Suprapubic skin (tissue), 4 donors: ENCODE data around the gene GNAQ. TPM values are rescaled to one million over a fixed set of nuclear protein-coding genes. Genes with fewer than 3 reads are reported as not detected.

Source experiments
- DNase-seq, 2 donors: peaks; one replicate each; pipeline ENCODE4 v3.0.0-alpha.2; 2019; ENCODE audit warnings: low spot score in 2 of 2
- H3K27ac ChIP-seq: fragments of 200-600 bp; sonication (generic); one replicate; pipeline ENCODE4 v1.5.1; 2019
- H3K27me3 ChIP-seq: fragments of 200-600 bp; sonication (generic); one replicate; pipeline ENCODE4 v1.5.1; 2019
- H3K36me3 ChIP-seq: fragments of 200-600 bp; sonication (generic); one replicate; pipeline ENCODE4 v1.5.1; 2019
- H3K4me1 ChIP-seq: fragments of 200-600 bp; sonication (generic); one replicate; pipeline ENCODE4 v1.5.1; 2019
- H3K4me3 ChIP-seq: fragments of 200-600 bp; sonication (generic); one replicate; pipeline ENCODE4 v1.5.1; 2019; ENCODE audit warnings: mild to moderate bottlenecking
- H3K9me3 ChIP-seq: fragments of 200-600 bp; sonication (generic); one replicate; pipeline ENCODE4 v1.5.1; 2019
- CTCF ChIP-seq, 2 donors: fragments of 200-600 bp in 1 of 2; fragments of 450-650 bp in 1 of 2; sonication (generic) in 1 of 2; IDR thresholded peaks; one replicate each; pipeline ENCODE4 v1.5.1; 2016 to 2019; ENCODE audit warnings: antibody characterized with exemption in 2 of 2, mild to moderate bottlenecking in 1 of 2, moderate library complexity in 1 of 2
- EP300 ChIP-seq: sonication (generic); formaldehyde crosslinking; IDR thresholded peaks from one replicate; pipeline ENCODE4 v1.6.1; 2017; ENCODE audit warnings: antibody characterized with exemption
- POLR2A ChIP-seq, 2 donors: fragments of 450-650 bp; IDR thresholded peaks; one replicate each; pipeline ENCODE4 v1.6.1; 2017; ENCODE audit warnings: antibody characterized with exemption in 2 of 2, mild to moderate bottlenecking in 2 of 2, moderate library complexity in 2 of 2
- POLR2AphosphoS5 ChIP-seq, 3 donors: sonication (generic); formaldehyde crosslinking; IDR thresholded peaks; one replicate each; pipeline ENCODE4 v1.6.1; 2017; ENCODE audit warnings: antibody characterized with exemption in 3 of 3
- WGBS: methylation state at CpG from one replicate; pipeline ENCODE4 v1.1.5; 2018; 5-methylcytosine and 5-hydroxymethylcytosine counted together
- total RNA-seq, 4 donors: library from RNA; depleted of rRNA; stranded (reverse); fragments of >200 nt; gene quantifications; one replicate each; pipeline ENCODE4 v1.1.0, GENCODE V29; 2016

GNAQ gene
- total RNA-seq, 4 donors from 2014 or later, result 16.0 to 29.0 (median 17.7) TPM

GRCh38 chr9:77915744-77916143 is 115.9 kb downstream of the GNAQ start:
- TF ChIP-seq EP300, result no peak
- TF ChIP-seq CTCF (IDR thresholded peaks at IDR 0.05), result no peak
- TF ChIP-seq POLR2AphosphoS5 (IDR thresholded peaks at IDR 0.05), result no peak
- no peak for TF ChIP-seq POLR2A (IDR thresholded peaks at IDR 0.05)
- Histone ChIP-seq H3K27me3 (no peaks in the 10 kb centered on the region), H3K27ac (no peak overlapping the region), H3K9me3 (no peaks in the 10 kb centered on the region), H3K36me3 (peaks cover 2% of the 10 kb centered on the region), H3K4me1 (no peaks in the 10 kb centered on the region), H3K4me3 (no peak overlapping the region)
- WGBS, result 90% methylated on average over 2 of the region's 2 CpGs
- no peak for DNase-seq

GRCh38 chr9:77912895-77913693 is 118.5 kb downstream of the GNAQ start:
- Histone ChIP-seq H3K36me3 (no peaks in the 10 kb centered on the region), H3K9me3 (no peaks in the 10 kb centered on the region), H3K27me3 (no peaks in the 10 kb centered on the region), H3K27ac (no peak overlapping the region), H3K4me1 (no peaks in the 10 kb centered on the region), H3K4me3 (no peak overlapping the region)
- TF ChIP-seq POLR2AphosphoS5 (IDR thresholded peaks at IDR 0.05) (no peak), EP300 (no peak), POLR2A (IDR thresholded peaks at IDR 0.05) (no peak), CTCF (IDR thresholded peaks at IDR 0.05) (no peak)
- WGBS, result 78% methylated on average over 3 of the region's 3 CpGs
- DNase-seq, result no peak

GRCh38 chr9:77911928-77912327 is 119.7 kb downstream of the GNAQ start:
- Histone ChIP-seq H3K4me1 (no peaks in the 10 kb centered on the region), H3K36me3 (no peaks in the 10 kb centered on the region), H3K9me3 (no peaks in the 10 kb centered on the region), H3K27me3 (no peaks in the 10 kb centered on the region), H3K4me3 (no peak overlapping the region), H3K27ac (no peak overlapping the region)
- TF ChIP-seq POLR2AphosphoS5 (IDR thresholded peaks at IDR 0.05) (no peak), EP300 (no peak), POLR2A (IDR thresholded peaks at IDR 0.05) (no peak), CTCF (IDR thresholded peaks at IDR 0.05) (no peak)
- DNase-seq, result no peak
- 90% methylated on average over 2 of the region's 2 CpGs for WGBS

GRCh38 chr9:77910194-77910621 is 121.4 kb downstream of the GNAQ start:
- TF ChIP-seq CTCF (IDR thresholded peaks at IDR 0.05), result no peak
- no peak for TF ChIP-seq EP300
- TF ChIP-seq POLR2AphosphoS5 (IDR thresholded peaks at IDR 0.05), result no peak
- TF ChIP-seq POLR2A (IDR thresholded peaks at IDR 0.05), result no peak
- Histone ChIP-seq H3K4me3 (no peak overlapping the region), H3K9me3 (no peaks in the 10 kb centered on the region), H3K36me3 (no peaks in the 10 kb centered on the region), H3K4me1 (no peaks in the 10 kb centered on the region), H3K27ac (no peak overlapping the region), H3K27me3 (no peaks in the 10 kb centered on the region)
- WGBS, result 57% methylated on average over 5 of the region's 5 CpGs
- no peak for DNase-seq

- no peak for DNase-seq
- Histone ChIP-seq H3K4me3 (no peak overlapping the region), H3K27ac (peak overlapping the region; percentile 13), H3K4me1 (no peaks in the 10 kb centered on the region), H3K27me3 (no peaks in the 10 kb centered on the region), H3K9me3 (no peaks in the 10 kb centered on the region), H3K36me3 (no peaks in the 10 kb centered on the region)
- TF ChIP-seq CTCF (IDR thresholded peaks at IDR 0.05) (no peak), POLR2A (IDR thresholded peaks at IDR 0.05) (no peak), POLR2AphosphoS5 (IDR thresholded peaks at IDR 0.05) (no peak), EP300 (no peak)
- 90% methylated on average over 5 of the region's 5 CpGs for WGBS
Observed at GRCh38 chr9:77909306-77909705, 122.3 kb downstream of the GNAQ start.
